HG03064 (cell line): ENCODE measurements around the gene NPEPPS.

ENCODE experiments used
- ATAC-seq: cut with Tn5 transposase; IDR thresholded peaks from one replicate; pipeline ENCODE4 v1.9.1; 2021; ENCODE audit warnings: low read depth; ENCODE audit not compliant: unreplicated experiment

The NPEPPS gene

DNA sequence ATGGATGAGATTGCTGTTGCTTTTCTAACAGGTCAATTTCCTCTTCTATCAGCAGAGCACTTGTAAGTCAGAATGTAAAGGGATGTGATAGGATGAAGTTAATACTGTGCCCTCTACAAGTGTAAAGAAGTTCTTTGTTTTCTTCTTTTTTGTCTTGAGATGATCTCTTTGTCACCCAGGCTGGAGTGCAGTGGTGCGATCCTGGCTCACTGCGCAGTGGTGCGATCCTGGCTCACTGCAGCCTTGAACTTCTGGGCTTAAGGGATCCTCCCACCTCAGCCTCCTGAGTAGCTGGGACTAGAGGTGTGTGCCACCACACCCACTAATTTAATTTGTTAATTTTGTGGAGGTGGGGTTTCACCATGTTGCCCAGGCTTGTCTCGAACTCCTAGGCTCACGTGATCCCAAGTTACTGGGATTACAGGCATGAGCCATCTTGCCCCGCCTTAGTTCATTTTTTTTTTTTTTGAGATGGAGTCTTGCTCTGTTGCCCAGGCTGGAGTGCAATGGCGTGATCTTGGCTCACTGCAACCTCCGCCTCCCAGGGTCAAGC is 97.2 kb downstream of the NPEPPS start:
- ATAC-seq: no peak

DNA sequence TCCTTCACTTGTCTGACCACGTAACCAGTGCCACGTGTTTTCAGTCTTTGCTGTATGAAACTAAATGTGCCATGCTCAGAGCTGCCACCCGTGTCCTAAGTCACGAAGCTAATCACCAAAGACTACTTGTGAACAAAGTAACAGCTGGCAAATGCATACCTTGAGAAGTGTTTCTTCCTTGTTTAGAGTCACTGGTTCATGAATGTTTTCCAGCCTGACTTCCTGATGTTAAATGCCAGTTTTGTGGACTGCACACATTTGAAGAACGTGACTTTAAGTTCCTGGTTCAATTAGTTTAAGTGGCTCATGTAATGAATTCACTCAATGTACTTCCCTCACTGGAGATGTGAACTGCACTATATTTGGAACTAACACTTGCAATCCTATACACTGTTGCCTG is 98.9 kb downstream of the NPEPPS start:
- no peak for ATAC-seq

DNA sequence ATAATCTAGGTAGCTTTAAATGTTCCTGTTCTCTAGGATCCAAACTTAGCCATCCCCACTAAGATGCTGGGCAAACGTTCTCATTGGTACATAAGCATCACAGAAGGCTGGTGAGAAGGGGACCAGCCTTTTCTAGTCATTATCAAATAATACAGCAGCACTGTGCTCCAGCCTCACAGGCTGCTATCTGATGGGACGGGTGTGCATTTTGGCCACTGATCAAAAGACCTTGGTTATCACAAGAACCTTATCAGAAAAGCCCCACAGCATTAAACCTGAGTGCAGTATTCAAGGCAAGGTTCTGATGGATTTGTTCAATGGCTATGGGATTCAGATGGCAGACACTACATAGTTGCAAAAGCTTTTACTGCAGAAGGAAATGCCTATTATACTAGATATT is 99.7 kb downstream of the NPEPPS start:
- ATAC-seq: no peak

DNA sequence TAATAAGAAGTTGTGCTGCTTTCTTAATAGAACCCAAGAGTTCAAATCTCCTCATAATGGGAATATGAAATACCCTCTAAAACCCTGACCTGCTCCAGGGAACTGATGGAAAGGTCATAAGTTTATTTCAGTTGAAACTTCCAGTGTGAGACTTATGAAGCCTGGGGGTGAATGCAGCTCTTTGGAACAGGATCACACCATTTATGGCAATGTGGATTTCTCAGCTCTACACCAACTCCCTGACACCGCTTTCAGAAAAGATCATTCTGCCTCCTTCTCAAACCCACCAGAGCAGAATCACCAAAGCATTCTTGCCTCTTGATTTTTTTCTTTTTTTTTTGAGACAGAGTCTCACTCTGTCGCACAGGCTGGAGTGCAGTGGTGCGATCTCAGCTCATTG is 102.1 kb downstream of the NPEPPS start:
- ATAC-seq: no peak

DNA sequence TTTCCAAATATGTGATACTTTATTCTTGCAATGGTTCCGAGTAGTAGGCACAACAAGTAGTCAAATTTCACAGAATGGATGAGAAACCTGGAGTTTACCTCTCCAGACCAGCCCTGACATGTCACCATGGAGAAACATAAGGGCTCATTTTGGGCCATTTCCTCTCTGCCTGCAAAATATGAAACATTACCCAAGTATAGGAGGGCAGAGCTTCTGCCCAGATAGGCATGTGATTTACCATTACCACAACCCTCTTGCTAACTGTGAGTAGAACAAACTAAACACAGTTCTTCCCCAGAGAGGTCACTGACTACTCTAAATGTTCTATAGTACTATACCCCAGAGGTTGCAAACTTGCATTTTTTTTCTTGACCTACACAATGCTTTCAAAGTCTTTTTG is 103.1 kb downstream of the NPEPPS start:
- ATAC-seq: no peak

DNA sequence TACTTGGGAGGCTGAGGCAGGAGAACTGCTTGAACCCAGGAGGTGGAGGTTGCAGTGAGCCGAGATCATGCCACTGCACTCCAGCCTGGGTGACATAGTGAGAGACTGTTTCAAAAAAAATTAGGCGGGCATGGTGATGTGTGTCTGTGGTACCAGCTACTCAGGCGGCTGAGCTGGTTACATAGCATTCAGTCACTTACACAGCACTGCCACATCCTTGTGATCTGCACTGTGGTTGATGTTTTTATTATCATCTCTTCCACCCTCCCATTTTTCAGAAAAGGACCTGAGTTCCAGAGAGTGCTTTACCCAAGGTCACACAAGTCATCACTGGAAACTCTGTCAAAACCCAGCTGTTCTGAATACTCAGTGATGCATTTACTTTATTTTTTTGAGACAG is 104.0 kb downstream of the NPEPPS start:
- no peak for ATAC-seq

DNA sequence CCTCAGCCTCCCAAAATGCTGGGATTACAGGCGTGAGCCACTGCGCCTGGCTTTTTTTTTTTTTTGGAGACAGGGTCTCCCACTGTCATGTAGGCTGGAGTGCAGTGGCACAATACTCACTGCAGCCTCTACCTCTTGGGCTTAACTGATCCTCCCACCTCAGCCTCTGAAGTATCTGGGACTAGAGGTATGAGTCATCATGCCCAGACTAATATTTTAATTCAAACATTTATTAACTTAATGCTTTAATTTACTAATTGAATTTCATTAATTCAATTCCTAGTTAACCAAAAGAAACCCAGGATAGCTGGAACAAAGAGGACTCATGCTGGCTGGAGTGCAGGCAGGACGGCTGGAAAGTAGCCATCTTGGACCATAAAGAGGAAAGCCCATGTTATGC is 104.8 kb downstream of the NPEPPS start:
- ATAC-seq: no peak

DNA sequence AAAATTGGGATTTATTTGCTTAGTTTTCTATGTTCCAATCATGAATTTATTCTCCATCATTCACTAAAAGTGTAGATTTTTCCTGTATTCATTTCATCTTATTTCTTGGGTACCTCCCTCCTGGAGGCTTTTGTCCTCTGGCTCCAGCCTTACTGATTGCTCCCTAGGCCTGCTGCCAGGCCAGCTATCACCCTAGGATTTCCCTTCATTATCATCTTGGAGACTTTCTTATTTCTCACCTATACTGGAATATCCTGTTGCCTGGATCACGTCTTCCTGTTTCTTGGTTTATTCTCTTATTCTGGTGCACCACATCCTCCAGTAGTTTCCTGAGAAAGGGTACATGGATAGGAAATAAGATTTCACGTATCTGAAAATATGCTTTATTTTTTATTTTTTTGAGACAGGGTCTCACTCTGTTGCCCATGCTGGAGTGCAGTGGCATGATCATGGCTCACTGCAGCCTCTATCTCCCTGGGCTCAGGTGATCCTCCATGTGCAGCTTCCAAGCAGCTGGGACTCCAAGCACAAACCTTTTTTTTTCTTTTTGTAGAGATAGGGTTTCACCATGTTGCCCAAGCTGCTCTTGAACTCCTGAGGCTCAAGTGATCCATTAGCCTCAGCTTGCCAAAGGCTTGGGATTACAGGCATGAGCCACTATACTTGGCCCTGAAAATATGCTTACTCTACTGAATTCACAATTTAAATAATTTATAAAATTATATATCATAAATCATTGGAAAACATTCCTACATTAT is 105.5 kb downstream of the NPEPPS start:
- ATAC-seq: no peak

DNA sequence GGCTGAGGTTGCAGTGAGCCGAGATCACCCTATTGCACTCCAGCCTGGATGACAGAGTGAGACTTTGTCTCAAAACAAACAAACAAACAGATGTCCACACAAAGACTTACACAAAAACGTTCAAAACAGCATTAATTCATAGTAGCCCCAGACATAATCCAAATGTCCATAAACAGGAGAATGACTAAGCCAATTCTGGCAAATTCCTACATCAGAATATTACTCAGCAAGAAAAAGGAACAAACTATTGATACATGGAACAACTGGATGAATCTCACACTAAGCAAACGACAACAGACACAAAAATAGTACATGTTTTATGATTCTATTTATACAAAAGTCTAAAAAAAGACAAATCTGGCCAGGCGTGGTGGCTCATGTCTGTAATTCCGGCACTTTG is 108.0 kb downstream of the NPEPPS start:
- ATAC-seq: no peak

DNA sequence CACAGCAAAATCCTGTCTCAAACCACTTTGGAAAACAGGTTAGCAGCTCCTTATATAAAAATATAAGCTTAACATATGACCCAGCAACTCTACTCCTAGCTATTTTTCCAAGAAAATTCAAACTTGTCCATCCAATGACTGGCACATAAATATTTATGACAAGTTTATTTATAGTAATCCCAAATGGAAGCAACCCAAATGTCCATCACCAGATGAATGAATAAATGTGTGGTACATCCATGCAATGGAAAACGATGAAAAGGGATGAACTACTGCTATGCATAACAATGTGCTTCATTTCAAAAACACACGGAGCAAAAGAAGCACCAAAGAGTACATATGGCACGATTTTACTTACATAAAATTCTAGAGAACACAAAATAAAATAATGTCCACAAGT is 109.2 kb downstream of the NPEPPS start:
- no peak for ATAC-seq

DNA sequence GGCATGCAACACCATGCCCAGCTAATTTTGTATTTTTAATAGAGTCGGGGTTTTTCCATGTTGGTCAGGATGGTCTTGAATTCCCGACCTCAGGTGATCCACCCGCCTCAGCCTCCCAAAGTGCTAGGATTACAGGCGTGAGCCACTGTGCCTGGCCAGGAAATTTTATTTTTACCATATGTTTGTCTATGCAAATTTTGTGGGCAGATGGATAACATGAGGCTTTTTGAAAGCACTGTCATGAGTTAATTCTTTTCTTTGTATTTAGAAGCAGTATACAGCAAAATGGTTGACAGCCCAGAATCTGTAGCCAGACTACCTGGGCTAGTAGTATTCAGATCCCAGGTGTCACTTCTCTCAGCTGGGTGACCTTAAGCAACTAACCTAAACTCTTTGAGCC is 110.3 kb downstream of the NPEPPS start:
- ATAC-seq: no peak

DNA sequence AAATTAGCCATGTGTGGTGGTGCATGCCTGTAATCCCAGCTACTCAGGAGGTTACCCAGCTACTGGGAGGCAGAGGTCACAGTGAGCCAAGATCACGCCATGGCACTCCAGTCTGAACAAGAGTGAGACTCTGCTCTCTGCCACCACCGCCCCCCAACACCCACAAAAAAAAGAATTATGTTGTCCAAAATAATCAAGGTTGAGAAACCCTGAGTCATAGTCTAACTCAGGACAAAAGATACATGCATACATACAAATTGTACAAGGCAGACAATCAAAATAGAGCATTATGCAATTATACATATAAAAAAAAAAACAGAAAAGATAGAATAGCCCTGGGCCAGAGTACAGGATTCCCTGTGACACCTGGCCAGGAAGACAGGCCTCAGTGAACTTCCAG is 112.2 kb downstream of the NPEPPS start:
- no peak for ATAC-seq

DNA sequence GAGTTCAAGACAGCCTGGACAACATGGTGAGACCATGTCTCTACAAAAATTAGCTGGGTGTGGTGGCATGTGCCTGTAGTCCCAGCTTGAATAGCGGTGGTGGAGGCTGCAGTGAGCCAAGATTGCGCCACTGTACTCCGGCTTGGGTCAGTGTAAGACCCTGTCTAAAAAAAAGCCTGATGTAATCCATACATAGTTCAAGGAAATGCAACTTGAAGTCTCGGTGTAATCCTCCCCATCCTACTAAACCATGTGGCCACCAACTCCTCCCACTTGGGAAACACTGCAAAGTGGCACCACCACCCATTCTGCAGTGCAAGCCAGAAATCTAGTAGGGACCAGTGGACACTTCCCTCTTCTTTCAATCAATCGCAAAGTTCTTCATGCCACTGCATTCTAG is 113.4 kb downstream of the NPEPPS start:
- no peak for ATAC-seq

DNA sequence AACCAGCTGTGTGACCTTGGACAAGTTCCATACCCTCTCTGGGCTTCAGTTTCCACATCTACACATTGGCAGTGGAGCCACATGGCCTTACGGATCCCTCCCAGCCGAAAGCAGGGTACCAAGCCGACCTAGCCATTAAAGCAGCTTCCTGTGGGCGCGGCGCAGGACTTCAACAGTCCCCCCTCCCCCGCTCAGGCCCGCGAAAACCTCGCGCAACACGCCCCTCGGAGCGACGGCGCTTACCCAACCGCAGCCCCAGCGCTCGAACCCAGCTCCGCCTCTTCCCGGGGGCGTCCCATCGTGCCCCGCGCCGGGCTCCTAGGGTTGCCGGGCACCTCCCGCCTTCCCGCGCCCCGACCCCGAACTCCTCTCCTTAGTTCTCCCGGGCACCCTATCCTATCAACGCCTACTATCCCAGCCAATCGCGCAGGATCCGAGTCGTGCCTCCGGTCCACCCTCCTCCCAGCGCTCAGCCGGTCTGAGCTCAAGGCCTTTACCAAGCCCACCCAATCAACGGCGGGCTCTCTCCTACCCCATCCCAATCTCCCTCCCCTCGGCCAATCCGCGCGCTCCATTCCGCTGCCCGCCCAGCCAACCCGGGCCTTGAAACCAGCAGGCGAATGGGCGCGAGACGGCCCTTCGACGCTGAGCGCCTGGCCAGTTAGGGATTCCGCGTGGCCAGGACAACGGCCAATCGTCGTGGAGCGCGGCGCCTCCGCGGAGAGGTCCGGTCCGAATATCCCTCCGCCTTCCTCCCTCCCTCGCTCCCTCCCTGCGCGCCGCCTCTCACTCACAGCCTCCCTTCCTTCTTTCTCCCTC is 118.5 kb downstream of the NPEPPS start, which contains the start of gene KPNB1:
Gene KPNB1, plus strand, starts transcription at position 767 of the 819 bp plus-strand sequence. CDS start 326 bp downstream, outside the sequence.
- ATAC-seq: peak; percentile 77

DNA sequence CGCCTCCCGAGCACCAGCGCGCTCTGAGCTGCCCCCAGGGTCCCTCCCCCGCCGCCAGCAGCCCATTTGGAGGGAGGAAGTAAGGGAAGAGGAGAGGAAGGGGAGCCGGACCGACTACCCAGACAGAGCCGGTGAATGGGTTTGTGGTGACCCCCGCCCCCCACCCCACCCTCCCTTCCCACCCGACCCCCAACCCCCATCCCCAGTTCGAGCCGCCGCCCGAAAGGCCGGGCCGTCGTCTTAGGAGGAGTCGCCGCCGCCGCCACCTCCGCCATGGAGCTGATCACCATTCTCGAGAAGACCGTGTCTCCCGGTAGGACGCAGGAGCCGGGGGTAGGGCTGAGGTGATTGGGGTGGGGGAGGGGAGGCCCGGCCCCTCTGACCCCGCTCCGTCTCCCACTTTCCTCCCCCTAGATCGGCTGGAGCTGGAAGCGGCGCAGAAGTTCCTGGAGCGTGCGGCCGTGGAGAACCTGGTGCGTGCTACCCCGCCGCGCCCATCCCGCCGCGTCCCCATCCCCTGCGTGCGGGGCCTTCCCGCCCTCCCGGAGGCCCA is 119.1 kb downstream of the NPEPPS start:
- ATAC-seq: no peak

DNA sequence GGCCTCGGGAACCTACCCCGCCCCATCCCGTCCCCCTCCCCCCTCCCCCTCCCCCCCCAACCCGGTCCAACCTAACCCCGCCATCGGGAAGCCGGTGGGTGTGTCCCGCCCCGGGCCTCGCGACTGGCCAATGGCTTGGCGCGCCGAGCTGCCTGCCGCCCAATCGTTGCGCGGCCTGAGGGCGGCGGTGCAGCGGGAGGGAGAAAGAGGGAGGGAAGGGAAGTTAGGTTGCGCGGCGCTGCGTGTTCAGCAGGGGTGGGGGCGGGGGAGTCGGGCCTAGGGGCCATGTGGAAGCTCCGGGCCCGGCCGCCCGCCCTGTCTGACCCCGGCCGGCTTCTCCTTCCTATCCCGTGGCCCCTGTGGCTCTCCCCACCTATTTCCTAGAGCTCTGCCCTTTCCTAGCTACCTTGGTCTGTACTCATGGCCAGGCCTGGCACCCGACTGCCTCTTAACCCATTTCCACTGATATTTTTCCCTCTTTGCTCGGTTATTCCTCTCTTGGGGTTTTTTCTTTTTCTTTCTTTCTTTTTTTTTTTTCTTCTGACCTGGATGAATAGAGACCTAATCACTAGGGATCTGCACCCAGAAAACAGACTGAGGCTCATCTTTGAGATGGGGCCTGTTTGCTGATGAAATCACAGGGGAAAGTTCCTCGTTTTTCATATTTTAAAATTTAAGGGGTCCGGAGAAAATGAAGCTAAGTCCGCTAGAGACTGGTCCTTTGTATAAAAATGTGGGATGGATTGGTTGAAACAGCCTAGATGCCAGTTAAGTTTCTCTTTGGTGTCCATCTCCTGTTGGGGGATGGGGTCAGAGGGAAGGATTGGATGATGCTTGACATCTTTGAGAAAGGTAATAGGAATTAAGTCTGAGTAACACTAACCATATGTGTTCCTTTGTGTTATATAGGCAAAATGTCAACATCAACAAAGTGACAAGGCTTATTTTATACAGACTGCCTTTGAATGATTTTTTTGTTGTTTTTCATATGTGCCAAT is 119.9 kb downstream of the NPEPPS start:
- peak; percentile 34 for ATAC-seq

DNA sequence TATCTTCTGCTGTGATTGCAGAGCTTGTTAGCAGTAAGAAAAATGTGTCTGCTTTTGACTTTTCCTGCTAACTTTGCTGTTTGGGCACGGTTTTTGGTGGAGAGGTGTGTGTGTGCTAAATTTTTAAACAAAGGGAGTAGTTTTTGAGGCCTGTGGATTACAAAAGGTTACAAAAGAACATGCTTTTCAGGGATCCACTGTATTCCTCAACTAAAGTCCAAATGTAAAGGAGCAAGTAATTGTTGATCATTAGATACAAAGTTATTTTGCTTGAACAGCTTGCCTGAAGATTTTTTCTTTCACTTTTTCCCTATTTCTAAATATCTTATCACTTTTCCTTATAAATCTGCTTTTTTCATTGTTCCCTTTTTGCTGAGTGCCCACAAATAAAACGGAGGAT is 120.8 kb downstream of the NPEPPS start:
- no peak for ATAC-seq

DNA sequence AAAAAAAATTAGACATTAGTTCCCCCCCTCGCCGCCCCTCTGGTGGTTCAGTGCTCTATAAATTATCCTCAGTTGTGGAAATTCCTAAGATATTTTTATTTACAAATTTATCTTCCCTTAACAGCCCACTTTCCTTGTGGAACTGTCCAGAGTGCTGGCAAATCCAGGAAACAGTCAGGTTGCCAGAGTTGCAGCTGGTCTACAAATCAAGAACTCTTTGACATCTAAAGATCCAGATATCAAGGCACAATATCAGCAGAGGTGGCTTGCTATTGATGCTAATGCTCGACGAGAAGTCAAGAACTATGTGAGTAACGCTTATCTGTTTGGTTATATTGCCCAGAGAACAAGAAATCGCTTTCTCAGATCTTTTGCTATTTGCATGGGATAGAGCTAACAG is 121.7 kb downstream of the NPEPPS start:
- ATAC-seq: no peak

DNA sequence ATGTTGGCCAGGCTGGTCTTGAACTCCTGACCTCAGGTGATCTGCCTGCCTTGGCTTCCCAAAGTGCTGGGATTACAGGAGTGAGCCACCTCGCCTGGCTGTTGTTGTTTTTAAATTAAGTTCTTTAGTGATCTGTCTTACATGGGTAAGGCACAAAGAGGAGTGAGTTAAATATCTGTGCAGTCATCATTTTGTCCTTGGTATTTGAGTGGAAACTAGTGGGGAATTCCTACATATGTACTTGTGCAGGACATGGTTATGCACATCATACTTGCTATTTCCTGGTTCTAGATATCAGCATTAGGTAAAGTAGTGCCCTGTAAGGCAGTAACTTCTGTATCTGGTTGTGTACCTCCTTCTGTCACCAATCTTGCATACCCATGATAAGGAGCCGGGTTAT is 122.5 kb downstream of the NPEPPS start:
- ATAC-seq: no peak

DNA sequence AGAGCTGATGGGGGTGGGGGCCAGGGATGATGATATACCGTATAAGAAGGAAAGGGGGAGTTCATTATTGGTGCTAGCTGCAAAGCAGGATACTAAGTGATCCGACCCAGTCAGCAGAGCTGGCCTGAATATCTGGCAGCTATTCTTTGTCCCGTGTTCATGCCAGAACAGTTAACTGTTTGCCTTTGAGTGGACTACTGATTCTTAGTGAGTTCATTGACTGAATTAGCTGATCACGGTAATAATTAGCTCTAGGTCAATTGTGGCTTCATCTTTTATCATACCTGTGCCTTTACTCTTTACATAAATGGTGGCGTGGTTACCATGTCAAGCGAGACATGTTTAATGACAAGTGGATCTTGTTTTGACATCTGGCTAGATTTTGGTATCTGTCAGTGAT is 124.1 kb downstream of the NPEPPS start:
- ATAC-seq: no peak
